ENCODE data around the gene LINGO4.

The LINGO4 gene

DNA sequence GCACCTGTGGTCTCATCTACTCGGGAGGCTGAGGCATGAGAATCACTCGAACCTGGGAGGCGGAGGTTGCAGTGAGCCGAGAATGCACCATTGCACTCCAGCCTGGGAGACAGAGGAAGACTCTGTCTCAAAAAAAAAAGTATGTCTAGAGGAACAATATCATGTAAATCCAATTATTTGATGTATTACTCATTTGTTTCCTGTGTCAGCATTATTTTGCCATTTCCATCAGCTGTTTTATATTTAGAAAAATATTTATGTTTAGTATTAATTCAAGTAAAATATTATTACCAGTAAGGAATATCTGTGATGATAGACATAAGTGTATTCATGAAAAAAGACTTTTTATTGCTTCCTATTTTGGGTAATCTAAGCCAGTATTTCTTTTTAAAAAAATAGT, 27.9 kb downstream of the LINGO4 start:
- no peaks in the 10 kb centered on the region for H3K9me3 ChIP-seq (ENCODE audit: insufficient read depth, low read depth, low read length)
- TF ChIP-seq EZH2phosphoT487 (IDR thresholded peaks at IDR 0.05; ENCODE audit: borderline replicate concordance), result no peak
- TF ChIP-seq, protein P1, sequence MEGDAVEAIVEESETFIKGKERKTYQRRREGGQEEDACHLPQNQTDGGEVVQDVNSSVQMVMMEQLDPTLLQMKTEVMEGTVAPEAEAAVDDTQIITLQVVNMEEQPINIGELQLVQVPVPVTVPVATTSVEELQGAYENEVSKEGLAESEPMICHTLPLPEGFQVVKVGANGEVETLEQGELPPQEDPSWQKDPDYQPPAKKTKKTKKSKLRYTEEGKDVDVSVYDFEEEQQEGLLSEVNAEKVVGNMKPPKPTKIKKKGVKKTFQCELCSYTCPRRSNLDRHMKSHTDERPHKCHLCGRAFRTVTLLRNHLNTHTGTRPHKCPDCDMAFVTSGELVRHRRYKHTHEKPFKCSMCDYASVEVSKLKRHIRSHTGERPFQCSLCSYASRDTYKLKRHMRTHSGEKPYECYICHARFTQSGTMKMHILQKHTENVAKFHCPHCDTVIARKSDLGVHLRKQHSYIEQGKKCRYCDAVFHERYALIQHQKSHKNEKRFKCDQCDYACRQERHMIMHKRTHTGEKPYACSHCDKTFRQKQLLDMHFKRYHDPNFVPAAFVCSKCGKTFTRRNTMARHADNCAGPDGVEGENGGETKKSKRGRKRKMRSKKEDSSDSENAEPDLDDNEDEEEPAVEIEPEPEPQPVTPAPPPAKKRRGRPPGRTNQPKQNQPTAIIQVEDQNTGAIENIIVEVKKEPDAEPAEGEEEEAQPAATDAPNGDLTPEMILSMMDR (conservative IDR thresholded peaks at IDR 0.05; ENCODE audit: low read length), result no peak

DNA sequence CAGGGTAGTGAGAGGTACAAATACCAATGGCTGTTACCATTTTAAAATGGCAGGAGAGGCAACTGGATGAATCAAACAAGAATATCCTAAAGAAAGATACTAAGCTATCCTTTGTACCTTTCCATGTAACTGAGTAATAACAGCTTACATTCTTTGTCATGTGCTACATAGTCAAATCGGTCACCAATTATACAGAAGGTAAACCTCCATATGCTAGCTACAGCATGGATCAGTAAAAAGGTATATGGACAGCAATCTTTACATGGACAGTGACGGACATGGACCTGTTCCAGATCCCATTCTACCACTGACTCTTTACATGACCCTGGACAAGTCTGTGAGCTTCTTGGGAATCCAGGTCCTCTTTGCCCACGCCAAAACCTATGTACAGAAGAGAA, 28.6 kb downstream of the LINGO4 start:
- Histone ChIP-seq H3K9ac (ENCODE audit: low read depth, low read length, poor library complexity, severe bottlenecking) (no peak overlapping the region), H3K9me3 (ENCODE audit: insufficient read depth, low read depth, low read length) (no peaks in the 10 kb centered on the region)
- TF ChIP-seq EZH2phosphoT487 (IDR thresholded peaks at IDR 0.05; ENCODE audit: borderline replicate concordance), result no peak
- TF ChIP-seq, protein P1 (conservative IDR thresholded peaks at IDR 0.05; ENCODE audit: low read length), result no peak

More for the DNA sequence above, 27.9 kb downstream of the LINGO4 start:
- Histone ChIP-seq H4K20me1 (ENCODE audit: insufficient read depth, low read length, poor library complexity, severe bottlenecking) (no peaks in the 10 kb centered on the region), H3K4me1 (ENCODE audit: insufficient read depth, low read length, poor library complexity, severe bottlenecking) (no peaks in the 10 kb centered on the region), H3K36me3 (ENCODE audit: insufficient read depth, low read length) (no peaks in the 10 kb centered on the region; the same call in 1 of the 2 replicates), H3K79me2 (ENCODE audit: insufficient read depth, low read length) (no peaks in the 10 kb centered on the region), H3K9me2 (replicated peaks; ENCODE audit: low read depth, low read length) (no peaks in the 10 kb centered on the region), H3K9ac (ENCODE audit: low read depth, low read length, poor library complexity, severe bottlenecking) (no peak overlapping the region), H3F3A (ENCODE audit: low read depth) (no peaks in the 10 kb centered on the region), H3K4me3 (ENCODE audit: low read length, poor library complexity, severe bottlenecking) (no peak overlapping the region), H2AFZ (ENCODE audit: low read length) (no peak overlapping the region), H3K27me3 (ENCODE audit: insufficient read depth, low read length, poor library complexity, severe bottlenecking) (no peaks in the 10 kb centered on the region), H3K4me2 (ENCODE audit: low read depth, low read length, poor library complexity, severe bottlenecking) (no peak overlapping the region)

DNA sequence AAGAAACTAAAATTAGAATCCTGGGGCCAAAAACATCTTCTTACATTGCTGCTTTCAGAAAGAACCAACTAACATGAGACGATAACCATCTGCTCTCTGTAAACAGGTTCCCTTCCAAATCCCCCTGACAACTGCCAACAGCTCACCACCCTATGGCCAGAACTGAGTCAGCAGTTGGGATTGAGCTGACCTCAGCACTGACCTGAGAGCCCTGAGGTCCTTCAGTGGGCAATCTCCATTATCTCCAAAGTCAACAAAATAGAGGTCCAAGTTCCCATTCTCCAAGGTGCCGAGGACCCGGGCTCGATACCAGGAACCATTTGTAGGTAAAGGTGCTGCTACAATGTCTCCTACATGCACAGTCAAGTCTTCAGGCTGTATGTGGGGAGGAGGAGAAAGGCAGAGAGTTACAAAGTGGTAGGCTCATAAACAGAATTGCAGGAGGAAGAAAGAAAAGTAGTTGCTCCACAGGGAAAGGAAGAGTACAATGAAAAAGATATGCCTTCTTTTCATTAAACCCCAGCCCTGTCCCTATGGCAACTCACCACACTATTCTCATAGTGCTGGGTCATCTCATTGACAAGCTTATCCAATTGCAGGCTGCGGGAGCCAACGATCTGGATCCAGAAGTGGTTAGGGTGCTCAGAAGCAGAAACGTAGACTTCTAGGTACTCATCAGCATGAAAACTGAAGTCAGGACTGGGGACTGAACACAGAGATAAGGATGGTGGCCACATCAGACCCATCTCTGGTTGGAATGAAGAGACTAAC, 29.1 kb downstream of the LINGO4 start:
- H3K9me2 ChIP-seq (replicated peaks; ENCODE audit: low read depth, low read length), result no peaks in the 10 kb centered on the region
- H3K36me3 ChIP-seq (ENCODE audit: insufficient read depth, low read length), result no peaks in the 10 kb centered on the region; the same call in 1 of the 2 replicates
- no peak overlapping the region for H3K4me3 ChIP-seq (ENCODE audit: low read length, poor library complexity, severe bottlenecking)
- no peaks in the 10 kb centered on the region for H3K79me2 ChIP-seq (ENCODE audit: insufficient read depth, low read length)
- no peak overlapping the region for H3K4me2 ChIP-seq (ENCODE audit: low read depth, low read length, poor library complexity, severe bottlenecking)
- H3K9ac ChIP-seq (ENCODE audit: low read depth, low read length, poor library complexity, severe bottlenecking), result no peak overlapping the region
- no peaks in the 10 kb centered on the region for H4K20me1 ChIP-seq (ENCODE audit: insufficient read depth, low read length, poor library complexity, severe bottlenecking)
- TF ChIP-seq, protein P1 (conservative IDR thresholded peaks at IDR 0.05; ENCODE audit: low read length), result no peak
- TF ChIP-seq EZH2phosphoT487 (IDR thresholded peaks at IDR 0.05; ENCODE audit: borderline replicate concordance), result no peak
- no peaks in the 10 kb centered on the region for H3K4me1 ChIP-seq (ENCODE audit: insufficient read depth, low read length, poor library complexity, severe bottlenecking)
- no peak overlapping the region for H2AFZ ChIP-seq (ENCODE audit: low read length)
- H3F3A ChIP-seq (ENCODE audit: low read depth), result no peaks in the 10 kb centered on the region
- H3K27me3 ChIP-seq (ENCODE audit: insufficient read depth, low read length, poor library complexity, severe bottlenecking), result no peaks in the 10 kb centered on the region
- H3K9me3 ChIP-seq (ENCODE audit: insufficient read depth, low read depth, low read length), result no peaks in the 10 kb centered on the region

More for the DNA sequence above, 28.6 kb downstream of the LINGO4 start:
- Histone ChIP-seq H3K79me2 (ENCODE audit: insufficient read depth, low read length) (no peaks in the 10 kb centered on the region), H3K27me3 (ENCODE audit: insufficient read depth, low read length, poor library complexity, severe bottlenecking) (no peaks in the 10 kb centered on the region), H2AFZ (ENCODE audit: low read length) (no peak overlapping the region), H3F3A (ENCODE audit: low read depth) (no peaks in the 10 kb centered on the region), H3K4me3 (ENCODE audit: low read length, poor library complexity, severe bottlenecking) (no peak overlapping the region), H3K9me2 (replicated peaks; ENCODE audit: low read depth, low read length) (no peaks in the 10 kb centered on the region), H3K4me2 (ENCODE audit: low read depth, low read length, poor library complexity, severe bottlenecking) (no peak overlapping the region), H3K36me3 (ENCODE audit: insufficient read depth, low read length) (no peaks in the 10 kb centered on the region; the same call in 1 of the 2 replicates), H4K20me1 (ENCODE audit: insufficient read depth, low read length, poor library complexity, severe bottlenecking) (no peaks in the 10 kb centered on the region), H3K4me1 (ENCODE audit: insufficient read depth, low read length, poor library complexity, severe bottlenecking) (no peaks in the 10 kb centered on the region)

Measured in Loucy (cell line).